Activated T-helper 17 cell treated with anti-CD3 and anti-CD28 coated beads, Interleukin-2, amount 50 U/mL, for 72 hours (primary cell): ENCODE measurements around the gene KCNQ1. TPM values are rescaled to one million over a fixed set of nuclear protein-coding genes. Genes with fewer than 3 reads are reported as not detected.

Experiments
- ATAC-seq: fragments of 150-1000 bp; cut with Tn5 transposase; replicated peaks from 2 replicates; pipeline ENCODE4 v1.10.0; 2021; ENCODE audit warnings: mild to moderate bottlenecking, moderate library complexity
- H3K27ac Mint-ChIP-seq: one replicate; pipeline ENCODE4 v1.8.0; 2022; ENCODE audit warnings: mixed read lengths
- H3K27me3 Mint-ChIP-seq: one replicate; pipeline ENCODE4 v1.8.0; 2022; ENCODE audit warnings: mixed read lengths
- H3K36me3 Mint-ChIP-seq: one replicate; pipeline ENCODE4 v1.8.0; 2022; ENCODE audit warnings: low read depth, mild to moderate bottlenecking, mixed read lengths
- H3K4me1 Mint-ChIP-seq: one replicate; pipeline ENCODE4 v1.8.0; 2022; ENCODE audit warnings: mixed read lengths
- H3K4me3 Mint-ChIP-seq: one replicate; pipeline ENCODE4 v1.8.0; 2022; ENCODE audit warnings: mild to moderate bottlenecking, mixed read lengths
- H3K9me3 Mint-ChIP-seq: one replicate; pipeline ENCODE4 v1.8.0; 2022; ENCODE audit warnings: mixed read lengths
- total RNA-seq, 2 donors: library from RNA; stranded (reverse); gene quantifications; one replicate each; pipeline ENCODE4 v1.2.3, GENCODE V29; 2022

KCNQ1 gene
- total RNA-seq, 2 donors from 2014 or later: 7.0 to 9.7 TPM

- H3K27me3 Mint-ChIP-seq: no peaks in the 10 kb centered on the region
- H3K27ac Mint-ChIP-seq: no peak overlapping the region
- H3K9me3 Mint-ChIP-seq: no peaks in the 10 kb centered on the region
- H3K4me1 Mint-ChIP-seq: peaks cover 5% of the 10 kb centered on the region
- H3K4me3 Mint-ChIP-seq: no peak overlapping the region
- ATAC-seq: no peak
- H3K36me3 Mint-ChIP-seq: no peaks in the 10 kb centered on the region
Observed at GRCh38 chr11:2462986-2463765, 18.4 kb downstream of the KCNQ1 start.

- Mint-ChIP-seq H3K9me3 (no peaks in the 10 kb centered on the region), H3K27me3 (no peaks in the 10 kb centered on the region), H3K36me3 (no peaks in the 10 kb centered on the region), H3K4me3 (no peak overlapping the region), H3K27ac (no peak overlapping the region), H3K4me1 (peaks cover 5% of the 10 kb centered on the region)
- ATAC-seq: no peak
Observed at GRCh38 chr11:2463766-2464277, 19.0 kb downstream of the KCNQ1 start.

GRCh38 chr11:2464451-2465165, 19.8 kb downstream of the KCNQ1 start:
- no peak for ATAC-seq
- H3K4me3 Mint-ChIP-seq: no peak overlapping the region
- no peaks in the 10 kb centered on the region for H3K27me3 Mint-ChIP-seq
- H3K27ac Mint-ChIP-seq: no peak overlapping the region
- no peaks in the 10 kb centered on the region for H3K36me3 Mint-ChIP-seq
- H3K4me1 Mint-ChIP-seq: peaks cover 5% of the 10 kb centered on the region
- no peaks in the 10 kb centered on the region for H3K9me3 Mint-ChIP-seq

DNA sequence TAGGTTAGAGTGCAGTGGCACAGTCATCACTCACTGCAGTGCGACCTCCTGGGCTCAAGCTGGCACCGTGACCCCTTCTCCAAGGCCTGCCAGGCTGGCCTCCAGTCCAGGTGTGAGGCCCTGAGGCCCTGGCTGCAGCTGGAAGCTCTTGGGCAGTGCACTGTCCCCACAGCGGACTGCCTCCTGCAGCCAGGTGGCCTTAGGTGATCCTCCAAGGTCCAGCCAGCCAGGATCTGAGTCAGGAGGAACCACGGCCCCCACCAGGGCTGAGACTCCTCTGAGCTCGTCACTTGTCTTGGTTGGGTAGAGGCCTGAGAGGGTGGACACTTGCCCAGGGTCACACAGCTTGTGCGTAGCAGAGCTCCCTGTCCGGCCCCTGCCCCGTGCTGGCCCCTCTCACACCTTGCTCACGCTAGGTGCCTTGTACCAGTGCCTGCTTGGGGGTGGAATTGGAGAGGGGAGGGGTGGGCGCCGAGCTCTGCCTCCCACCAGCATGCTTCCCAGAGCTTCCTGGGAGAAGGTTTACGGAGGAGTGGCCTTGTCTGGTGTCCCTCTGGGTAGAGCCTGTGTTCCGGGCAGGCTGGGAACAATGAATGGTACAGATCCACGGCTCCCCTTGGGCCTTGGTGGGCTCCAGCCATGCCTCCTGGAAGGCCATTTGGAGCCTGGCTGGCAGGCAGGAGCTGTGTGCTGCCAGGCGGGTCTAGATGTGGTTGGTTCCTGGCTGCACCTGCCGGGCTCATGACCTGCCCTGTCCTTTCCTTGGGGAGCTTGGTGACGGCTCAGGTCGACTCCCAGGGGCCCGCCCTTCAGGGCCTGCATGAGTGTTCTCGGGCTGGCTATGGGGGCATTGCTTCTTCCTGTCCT, 20.6 kb downstream of the KCNQ1 start:
- no peaks in the 10 kb centered on the region for H3K9me3 Mint-ChIP-seq

DNA sequence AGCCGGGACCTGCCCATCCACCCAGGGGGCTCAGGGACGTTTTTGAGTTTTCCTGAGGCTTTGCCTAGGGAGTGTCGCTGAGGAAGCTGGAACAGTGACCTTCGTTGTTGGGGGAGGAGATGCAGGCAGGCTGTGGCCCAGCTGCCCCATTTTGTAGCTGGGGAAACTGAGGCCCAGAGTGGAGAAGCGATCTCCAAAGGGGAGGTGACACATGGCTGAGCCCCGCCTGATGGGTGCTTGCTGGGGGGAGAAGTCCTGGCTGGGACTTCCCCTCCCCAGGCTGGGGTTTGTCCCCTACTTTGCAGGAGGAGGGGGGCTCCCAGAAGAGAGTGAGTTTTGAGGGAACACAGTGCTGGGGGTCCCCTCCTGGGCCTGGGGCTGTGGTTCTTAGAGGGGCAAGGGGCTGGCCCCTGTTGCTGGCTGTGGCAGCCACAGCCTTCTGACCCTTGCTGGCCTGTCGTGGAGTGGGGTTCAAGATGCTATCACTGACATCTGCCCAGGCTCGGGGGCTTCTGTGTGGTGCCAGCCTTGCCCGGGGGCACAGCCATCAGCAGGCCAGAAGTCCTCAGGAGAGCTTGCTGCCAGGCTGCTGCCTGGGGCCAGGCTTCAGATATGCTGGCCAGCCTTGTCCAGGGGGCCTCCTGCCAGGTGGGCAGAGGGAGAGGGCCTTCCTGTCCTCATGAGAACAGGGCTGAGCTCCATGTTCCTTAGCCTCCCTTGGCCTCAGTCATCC, 21.4 kb downstream of the KCNQ1 start:
- Mint-ChIP-seq H3K9me3 (no peaks in the 10 kb centered on the region), H3K4me1 (peaks cover 5% of the 10 kb centered on the region), H3K27ac (peak overlapping the region; percentile 20), H3K4me3 (peak overlapping the region; percentile 58), H3K36me3 (no peaks in the 10 kb centered on the region), H3K27me3 (no peaks in the 10 kb centered on the region)
- no peak for ATAC-seq

More for the DNA sequence above, 20.6 kb downstream of the KCNQ1 start:
- H3K4me3 Mint-ChIP-seq: no peak overlapping the region
- peaks cover 5% of the 10 kb centered on the region for H3K4me1 Mint-ChIP-seq
- H3K27me3 Mint-ChIP-seq: no peaks in the 10 kb centered on the region
- H3K27ac Mint-ChIP-seq: no peak overlapping the region
- H3K36me3 Mint-ChIP-seq: no peaks in the 10 kb centered on the region
- no peak for ATAC-seq

DNA sequence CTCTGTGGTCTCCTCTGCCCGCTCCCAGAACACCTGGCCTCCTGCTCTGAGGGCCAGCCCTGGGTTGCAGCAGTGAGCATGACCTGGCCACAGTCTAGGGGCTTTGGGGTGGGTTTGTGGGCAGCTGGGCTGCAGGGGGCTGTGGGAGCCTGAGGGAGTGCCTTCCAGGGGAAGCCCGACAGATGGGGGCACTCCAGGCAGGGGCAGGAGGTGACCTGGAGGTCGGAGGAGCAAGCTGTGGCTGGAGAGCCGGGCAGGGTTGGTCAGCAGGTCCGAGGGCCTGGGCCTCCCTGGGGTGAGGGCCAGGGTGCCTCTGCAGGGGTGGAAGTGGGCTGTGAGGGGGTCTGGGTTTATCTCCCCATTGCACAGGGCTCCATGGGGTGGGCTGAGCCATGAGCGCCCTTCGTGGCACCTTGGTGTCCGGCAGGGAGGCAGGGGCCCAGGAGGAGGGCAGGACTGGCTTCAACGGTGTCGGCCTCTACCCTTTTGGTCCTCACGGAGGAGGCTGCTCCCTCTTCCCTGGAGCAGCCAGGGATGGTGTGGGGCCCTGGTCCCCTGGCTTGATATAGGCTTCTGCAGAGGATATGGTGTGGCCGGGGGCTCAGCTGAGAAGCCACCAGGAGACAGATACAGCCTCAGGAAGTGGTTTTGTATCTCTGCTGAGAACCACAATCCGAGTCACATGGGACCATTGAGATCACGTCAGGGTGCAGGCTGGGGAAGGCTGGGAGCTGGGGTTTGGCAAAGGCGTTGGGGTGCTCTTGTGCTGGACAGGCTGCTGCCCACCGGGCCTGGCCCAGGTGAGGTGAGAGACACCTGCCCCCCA, 22.3 kb downstream of the KCNQ1 start:
- H3K36me3 Mint-ChIP-seq: no peaks in the 10 kb centered on the region
- ATAC-seq: peak; percentile 99
- H3K27me3 Mint-ChIP-seq: no peaks in the 10 kb centered on the region
- peak overlapping the region; percentile 58 for H3K4me3 Mint-ChIP-seq
- no peaks in the 10 kb centered on the region for H3K9me3 Mint-ChIP-seq
- H3K4me1 Mint-ChIP-seq: peaks cover 13% of the 10 kb centered on the region
- H3K27ac Mint-ChIP-seq: peak overlapping the region; percentile 63

GRCh38 chr11:2467695-2468055, 22.9 kb downstream of the KCNQ1 start:
- H3K4me1 Mint-ChIP-seq: peaks cover 16% of the 10 kb centered on the region
- no peaks in the 10 kb centered on the region for H3K9me3 Mint-ChIP-seq
- peak overlapping the region; percentile 58 for H3K4me3 Mint-ChIP-seq
- no peaks in the 10 kb centered on the region for H3K36me3 Mint-ChIP-seq
- H3K27me3 Mint-ChIP-seq: no peaks in the 10 kb centered on the region
- ATAC-seq: no peak
- H3K27ac Mint-ChIP-seq: peak overlapping the region; percentile 63

- no peaks in the 10 kb centered on the region for H3K36me3 Mint-ChIP-seq
- peaks cover 16% of the 10 kb centered on the region for H3K4me1 Mint-ChIP-seq
- ATAC-seq: no peak
- no peak overlapping the region for H3K27ac Mint-ChIP-seq
- no peak overlapping the region for H3K4me3 Mint-ChIP-seq
- no peaks in the 10 kb centered on the region for H3K9me3 Mint-ChIP-seq
- H3K27me3 Mint-ChIP-seq: no peaks in the 10 kb centered on the region
Observed at GRCh38 chr11:2468363-2469235, 23.8 kb downstream of the KCNQ1 start.

GRCh38 chr11:2470495-2470894, 25.7 kb downstream of the KCNQ1 start:
- H3K27ac Mint-ChIP-seq: no peak overlapping the region
- no peaks in the 10 kb centered on the region for H3K9me3 Mint-ChIP-seq
- peaks cover 16% of the 10 kb centered on the region for H3K4me1 Mint-ChIP-seq
- no peak for ATAC-seq
- no peak overlapping the region for H3K4me3 Mint-ChIP-seq
- no peaks in the 10 kb centered on the region for H3K27me3 Mint-ChIP-seq
- no peaks in the 10 kb centered on the region for H3K36me3 Mint-ChIP-seq

DNA sequence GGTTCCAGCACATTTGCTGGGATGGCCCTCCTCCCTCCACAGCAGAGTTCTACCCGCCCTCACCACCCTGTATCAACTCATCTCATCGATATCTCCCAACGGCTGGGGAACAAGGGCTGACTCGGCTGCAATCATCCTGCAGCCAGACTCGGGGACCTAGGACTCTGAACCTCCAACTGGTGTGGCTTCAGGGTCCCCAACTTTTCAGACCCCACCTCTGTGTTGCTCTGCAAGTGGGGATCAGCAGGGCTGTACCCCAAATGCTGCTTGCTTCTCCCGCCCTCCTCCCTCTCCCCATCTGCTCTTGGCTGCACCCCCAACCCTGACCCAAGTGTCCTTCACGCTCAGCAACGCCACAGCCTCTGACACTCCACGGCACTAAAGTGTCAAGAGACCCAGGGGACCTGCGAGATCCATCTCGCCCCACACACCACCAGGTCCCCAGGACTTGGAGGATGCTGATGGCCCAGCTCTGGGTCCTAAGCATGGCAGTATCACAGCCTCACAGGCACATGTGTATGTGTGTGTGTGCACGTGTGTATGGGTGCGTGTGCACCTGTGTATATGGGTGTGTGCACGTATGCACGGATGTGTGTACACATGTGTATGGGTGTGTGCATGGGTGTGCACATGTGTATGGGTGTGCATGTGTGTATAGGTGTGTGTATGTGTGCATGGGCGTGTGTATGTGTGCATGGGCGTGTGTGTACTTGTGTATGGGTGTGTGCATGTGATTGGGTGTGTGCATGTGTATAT, 26.4 kb downstream of the KCNQ1 start:
- Mint-ChIP-seq H3K4me1 (peaks cover 16% of the 10 kb centered on the region), H3K27me3 (no peaks in the 10 kb centered on the region), H3K36me3 (no peaks in the 10 kb centered on the region), H3K27ac (no peak overlapping the region), H3K9me3 (no peaks in the 10 kb centered on the region), H3K4me3 (no peak overlapping the region)
- no peak for ATAC-seq

DNA sequence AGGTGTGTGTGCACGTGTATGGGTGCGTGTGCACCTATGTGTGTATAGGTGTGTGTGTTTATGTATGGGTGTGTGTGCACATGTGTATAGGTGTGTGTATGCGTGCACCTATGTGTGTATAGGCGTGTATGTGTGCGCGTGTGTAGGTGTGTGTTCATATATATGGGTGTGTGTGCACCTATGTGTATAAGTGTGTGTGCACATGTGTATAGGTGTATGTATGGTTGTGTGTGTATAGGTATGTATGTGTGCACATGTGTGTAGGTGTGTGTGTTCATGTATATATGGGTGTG, 26.9 kb downstream of the KCNQ1 start:
- Mint-ChIP-seq H3K36me3 (no peaks in the 10 kb centered on the region), H3K27me3 (no peaks in the 10 kb centered on the region), H3K4me1 (peaks cover 16% of the 10 kb centered on the region), H3K4me3 (no peak overlapping the region), H3K9me3 (no peaks in the 10 kb centered on the region), H3K27ac (no peak overlapping the region)
- no peak for ATAC-seq

DNA sequence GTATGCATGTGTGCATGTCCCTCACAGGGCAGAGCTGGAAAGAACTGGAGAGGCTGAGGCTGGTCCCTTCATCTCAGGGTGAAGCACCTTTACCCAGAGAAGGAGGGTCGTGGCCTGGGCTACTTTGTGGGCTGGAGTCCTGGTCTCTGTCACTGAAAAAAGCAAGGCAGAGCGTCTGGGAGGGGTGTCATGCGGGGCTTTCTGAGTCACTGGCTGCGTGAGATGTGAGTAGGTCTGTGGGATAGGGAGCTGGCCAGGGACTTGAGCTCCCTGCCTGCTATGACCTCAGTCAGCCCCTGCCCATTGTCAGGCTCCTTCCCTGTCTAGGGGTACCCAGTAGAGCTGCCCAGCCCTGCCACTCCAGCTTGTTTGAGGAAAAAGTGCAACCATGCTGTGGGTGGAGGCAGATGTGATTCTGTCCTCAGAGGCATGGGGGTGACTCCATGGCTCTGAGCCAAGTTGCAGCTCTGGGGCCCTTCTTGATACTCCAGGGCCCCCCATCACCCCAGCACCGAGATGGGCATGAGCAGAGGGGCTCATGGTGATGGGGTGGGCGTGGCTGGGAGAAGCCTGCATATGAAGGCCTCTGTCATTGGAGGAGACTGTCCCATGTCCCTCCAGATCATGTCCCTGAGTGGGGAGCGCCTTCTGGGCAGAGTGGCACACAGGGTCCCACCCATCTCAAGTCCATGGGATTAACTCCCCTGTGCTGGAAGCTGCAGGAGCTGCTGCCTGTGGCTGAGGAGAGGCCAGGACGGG, 27.8 kb downstream of the KCNQ1 start:
- peaks cover 11% of the 10 kb centered on the region for H3K4me1 Mint-ChIP-seq
- H3K27me3 Mint-ChIP-seq: no peaks in the 10 kb centered on the region
- H3K9me3 Mint-ChIP-seq: no peaks in the 10 kb centered on the region
- H3K4me3 Mint-ChIP-seq: no peak overlapping the region
- H3K27ac Mint-ChIP-seq: no peak overlapping the region
- ATAC-seq: no peak
- no peaks in the 10 kb centered on the region for H3K36me3 Mint-ChIP-seq
